NCI-H446 treated with DMSO at 0.1 percent for 48 hours (cell line): ENCODE measurements around the gene ST3GAL6.

Experiments used
- DNase-seq: peaks from one replicate; lab custom pipeline; 2025; lab: John Stamatoyannopoulos, UW

Gene ST3GAL6

GRCh38 chr3:98763076-98763475 is at the start of gene ST3GAL6:
Gene ST3GAL6 (plus strand): TSS chr3:98763340. CDS start chr3:98768441, 5,101 bp downstream.
- DNase-seq = no peak

GRCh38 chr3:98713984-98714383 is 49.2 kb upstream of the ST3GAL6 start:
- no peak for DNase-seq

GRCh38 chr3:98717584-98717983 is 45.6 kb upstream of the ST3GAL6 start:
- DNase-seq = no peak

- no peak for DNase-seq
Measured at GRCh38 chr3:98718730-98719129, 44.4 kb upstream of the ST3GAL6 start.

- DNase-seq = no peak
Measured at GRCh38 chr3:98721776-98722175, 41.4 kb upstream of the ST3GAL6 start.

- DNase-seq = no peak
Measured at GRCh38 chr3:98722389-98722788, 40.8 kb upstream of the ST3GAL6 start.

GRCh38 chr3:98725352-98725751 is 37.8 kb upstream of the ST3GAL6 start:
- DNase-seq = no peak

- no peak for DNase-seq
Measured at GRCh38 chr3:98726084-98726483, 37.1 kb upstream of the ST3GAL6 start.

- DNase-seq = no peak
Measured at GRCh38 chr3:98727638-98728037, 35.5 kb upstream of the ST3GAL6 start.

GRCh38 chr3:98728672-98729071 is 34.5 kb upstream of the ST3GAL6 start:
- no peak for DNase-seq

GRCh38 chr3:98730338-98730737 is 32.8 kb upstream of the ST3GAL6 start:
- no peak for DNase-seq

GRCh38 chr3:98730886-98731537 is 32.1 kb upstream of the ST3GAL6 start:
- no peak for DNase-seq

- DNase-seq = no peak
Measured at GRCh38 chr3:98731720-98732285, 31.3 kb upstream of the ST3GAL6 start.

- DNase-seq = no peak
Measured at GRCh38 chr3:98732286-98733052, 30.7 kb upstream of the ST3GAL6 start.

GRCh38 chr3:98733053-98733811 is 29.9 kb upstream of the ST3GAL6 start:
- DNase-seq = no peak

GRCh38 chr3:98733812-98734281 is 29.3 kb upstream of the ST3GAL6 start:
- no peak for DNase-seq

- no peak for DNase-seq
Measured at GRCh38 chr3:98734306-98734705, 28.8 kb upstream of the ST3GAL6 start.

- DNase-seq = no peak
Measured at GRCh38 chr3:98734735-98735134, 28.4 kb upstream of the ST3GAL6 start.

- no peak for DNase-seq
Measured at GRCh38 chr3:98735296-98735695, 27.8 kb upstream of the ST3GAL6 start.

- no peak for DNase-seq
Measured at GRCh38 chr3:98735761-98736269, 27.3 kb upstream of the ST3GAL6 start.

- DNase-seq = no peak
Measured at GRCh38 chr3:98737301-98737700, 25.8 kb upstream of the ST3GAL6 start.

GRCh38 chr3:98739266-98739665 is 23.9 kb upstream of the ST3GAL6 start:
- no peak for DNase-seq
